ENCODE results near the gene N4BP2. TPM values are rescaled to one million over a fixed set of nuclear protein-coding genes. Genes with fewer than 3 reads are reported as not detected.

The N4BP2 gene
- total RNA-seq, 3 donors from 2014 or later: 7.2 to 26.8 (median 12.1) TPM

DNA sequence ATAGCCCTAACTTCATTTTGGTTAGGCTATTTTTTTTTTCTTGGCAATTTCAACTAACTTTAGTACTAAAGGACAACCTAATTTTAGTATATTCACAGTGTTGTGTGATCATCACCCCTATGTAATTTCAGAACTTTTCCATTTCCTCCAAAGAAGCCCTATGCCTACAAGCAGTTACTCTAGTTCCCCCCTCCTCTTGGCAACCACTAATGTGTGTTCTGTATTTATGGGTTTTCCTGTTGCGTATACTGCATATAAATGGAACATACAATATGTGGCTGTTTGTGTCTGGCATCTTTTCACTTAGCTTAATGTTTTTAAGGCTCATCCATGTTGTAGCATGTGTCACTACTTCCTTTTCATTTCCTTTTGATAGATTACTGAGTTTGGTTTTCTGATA lies 57.6 kb downstream of the N4BP2 start:
- H3K4me3 ChIP-seq: no peak overlapping the region
- no peaks in the 10 kb centered on the region for H3K4me1 ChIP-seq
- H3K27ac ChIP-seq: no peak overlapping the region
- TF ChIP-seq POLR2A (IDR thresholded peaks at IDR 0.05): no peak
- TF ChIP-seq POLR2AphosphoS5 (IDR thresholded peaks at IDR 0.05): no peak
- TF ChIP-seq, protein P1, sequence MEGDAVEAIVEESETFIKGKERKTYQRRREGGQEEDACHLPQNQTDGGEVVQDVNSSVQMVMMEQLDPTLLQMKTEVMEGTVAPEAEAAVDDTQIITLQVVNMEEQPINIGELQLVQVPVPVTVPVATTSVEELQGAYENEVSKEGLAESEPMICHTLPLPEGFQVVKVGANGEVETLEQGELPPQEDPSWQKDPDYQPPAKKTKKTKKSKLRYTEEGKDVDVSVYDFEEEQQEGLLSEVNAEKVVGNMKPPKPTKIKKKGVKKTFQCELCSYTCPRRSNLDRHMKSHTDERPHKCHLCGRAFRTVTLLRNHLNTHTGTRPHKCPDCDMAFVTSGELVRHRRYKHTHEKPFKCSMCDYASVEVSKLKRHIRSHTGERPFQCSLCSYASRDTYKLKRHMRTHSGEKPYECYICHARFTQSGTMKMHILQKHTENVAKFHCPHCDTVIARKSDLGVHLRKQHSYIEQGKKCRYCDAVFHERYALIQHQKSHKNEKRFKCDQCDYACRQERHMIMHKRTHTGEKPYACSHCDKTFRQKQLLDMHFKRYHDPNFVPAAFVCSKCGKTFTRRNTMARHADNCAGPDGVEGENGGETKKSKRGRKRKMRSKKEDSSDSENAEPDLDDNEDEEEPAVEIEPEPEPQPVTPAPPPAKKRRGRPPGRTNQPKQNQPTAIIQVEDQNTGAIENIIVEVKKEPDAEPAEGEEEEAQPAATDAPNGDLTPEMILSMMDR (IDR thresholded peaks at IDR 0.05): no peak
- DNase-seq (ENCODE audit: low spot score in 2 of 2): no peak
- intact Hi-C loops (cut with DNase I; ENCODE audit: low total_unique reads): no loop called here
- no peaks in the 10 kb centered on the region for H3K36me3 ChIP-seq
- H3K27me3 ChIP-seq: no peaks in the 10 kb centered on the region
- no peaks in the 10 kb centered on the region for H3K9me3 ChIP-seq

DNA sequence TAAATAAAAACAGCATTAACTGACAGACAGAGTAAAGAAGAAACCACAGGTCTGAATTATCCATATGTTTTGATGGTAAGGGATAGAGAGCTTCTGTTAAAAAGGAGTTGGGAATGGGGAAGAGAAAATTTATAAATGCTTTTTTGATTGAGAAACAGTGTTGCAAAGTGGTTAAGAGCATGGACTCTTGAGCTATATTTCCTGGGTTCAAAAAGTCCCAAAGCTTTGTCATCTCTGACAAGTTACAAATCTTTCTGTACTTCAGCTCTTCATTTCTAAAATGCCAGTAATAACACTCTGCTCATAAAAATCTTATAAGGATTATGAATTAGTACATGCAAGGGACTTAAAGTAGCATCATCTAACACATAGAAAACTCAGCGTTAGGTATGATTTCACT lies 62.2 kb downstream of the N4BP2 start:
- H3K36me3 ChIP-seq: no peaks in the 10 kb centered on the region
- H3K4me1 ChIP-seq: no peaks in the 10 kb centered on the region
- no peaks in the 10 kb centered on the region for H3K9me3 ChIP-seq
- no peak overlapping the region for H3K27ac ChIP-seq
- no peak overlapping the region for H3K4me3 ChIP-seq
- intact Hi-C loops (cut with DNase I; ENCODE audit: low total_unique reads): no loop called here
- TF ChIP-seq POLR2AphosphoS5 (IDR thresholded peaks at IDR 0.05) (no peak), POLR2A (IDR thresholded peaks at IDR 0.05) (no peak)
- TF ChIP-seq, protein P1 (IDR thresholded peaks at IDR 0.05): no peak
- no peak for DNase-seq (ENCODE audit: low spot score in 2 of 2)
- no peaks in the 10 kb centered on the region for H3K27me3 ChIP-seq

DNA sequence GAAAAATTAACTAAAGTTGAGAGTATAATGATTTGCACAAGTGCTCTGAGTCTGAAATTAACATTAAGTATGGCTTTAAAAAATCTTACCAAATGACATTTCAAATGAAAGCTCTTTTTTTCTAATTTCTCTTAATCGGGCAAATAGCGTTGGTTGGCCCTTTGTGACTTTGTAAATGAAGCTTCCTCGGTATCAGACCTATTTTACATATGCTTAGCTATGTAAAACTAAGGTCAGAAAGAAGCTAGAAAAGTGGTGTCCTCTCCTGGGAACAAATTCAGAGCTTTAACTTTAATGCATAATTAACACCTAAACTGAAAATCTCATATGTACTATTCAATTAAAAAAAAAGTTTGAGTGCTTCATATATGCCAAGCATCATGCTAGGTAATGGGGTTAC lies 62.7 kb downstream of the N4BP2 start:
- TF ChIP-seq POLR2A (IDR thresholded peaks at IDR 0.05) (no peak), POLR2AphosphoS5 (IDR thresholded peaks at IDR 0.05) (no peak)
- TF ChIP-seq, protein P1 (IDR thresholded peaks at IDR 0.05): no peak
- DNase-seq (ENCODE audit: low spot score in 2 of 2): no peak
- H3K4me3 ChIP-seq: no peak overlapping the region
- H3K27ac ChIP-seq: no peak overlapping the region
- no peaks in the 10 kb centered on the region for H3K4me1 ChIP-seq
- no peaks in the 10 kb centered on the region for H3K27me3 ChIP-seq
- H3K36me3 ChIP-seq: no peaks in the 10 kb centered on the region
- intact Hi-C loops (cut with DNase I; ENCODE audit: low total_unique reads): no loop called here
- H3K9me3 ChIP-seq: no peaks in the 10 kb centered on the region

DNA sequence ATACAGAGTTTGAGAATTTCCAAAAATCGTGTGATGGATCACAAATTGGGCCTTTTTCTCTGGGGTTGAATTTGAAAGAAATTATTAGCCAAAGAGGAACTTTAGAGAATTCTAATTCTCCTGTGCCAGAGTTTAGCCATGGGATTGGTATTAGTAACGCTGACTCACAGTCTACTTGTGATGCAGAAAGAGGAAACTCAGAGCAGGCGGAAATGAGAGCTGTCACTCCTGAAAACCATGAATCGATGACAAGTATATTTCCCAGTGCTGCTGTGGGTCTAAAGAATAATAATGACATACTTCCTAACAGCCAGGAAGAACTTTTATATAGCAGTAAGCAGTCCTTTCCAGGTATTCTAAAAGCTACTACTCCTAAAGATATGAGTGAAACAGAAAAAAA lies 64.9 kb downstream of the N4BP2 start:
- no peak overlapping the region for H3K27ac ChIP-seq

DNA sequence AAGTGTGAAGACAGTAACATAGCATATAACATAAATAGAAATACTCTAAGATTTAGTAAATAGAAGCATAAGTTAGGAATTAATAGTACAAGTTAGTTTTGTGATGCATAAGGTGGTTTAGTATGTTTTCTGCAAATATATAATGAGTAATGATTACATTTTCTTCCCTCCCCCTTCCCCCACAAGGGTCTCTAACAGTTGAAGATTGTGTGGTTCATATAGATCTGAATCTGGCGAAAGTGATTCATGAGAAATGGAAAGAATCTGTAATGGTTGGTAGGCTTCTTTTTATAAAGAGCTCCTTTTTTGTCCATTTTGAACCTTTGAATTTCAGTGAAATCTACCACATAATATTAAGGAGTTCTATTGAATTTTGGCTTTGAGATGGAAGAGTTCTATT lies 66.3 kb downstream of the N4BP2 start:
- H3K36me3 ChIP-seq: no peaks in the 10 kb centered on the region
- no peak overlapping the region for H3K4me3 ChIP-seq
- DNase-seq (ENCODE audit: low spot score in 2 of 2): no peak
- no peak overlapping the region for H3K27ac ChIP-seq
- H3K4me1 ChIP-seq: no peaks in the 10 kb centered on the region
- intact Hi-C loops (cut with DNase I; ENCODE audit: low total_unique reads): no loop called here
- no peaks in the 10 kb centered on the region for H3K9me3 ChIP-seq
- H3K27me3 ChIP-seq: no peaks in the 10 kb centered on the region
- TF ChIP-seq POLR2A (IDR thresholded peaks at IDR 0.05) (no peak), POLR2AphosphoS5 (IDR thresholded peaks at IDR 0.05) (no peak)
- TF ChIP-seq, protein P1 (IDR thresholded peaks at IDR 0.05): no peak

More for the DNA sequence above, 64.9 kb downstream of the N4BP2 start:
- H3K36me3 ChIP-seq: no peaks in the 10 kb centered on the region
- no peak for DNase-seq (ENCODE audit: low spot score in 2 of 2)
- no peaks in the 10 kb centered on the region for H3K4me1 ChIP-seq
- H3K9me3 ChIP-seq: no peaks in the 10 kb centered on the region
- no peak overlapping the region for H3K4me3 ChIP-seq
- H3K27me3 ChIP-seq: no peaks in the 10 kb centered on the region
- TF ChIP-seq, protein P1 (IDR thresholded peaks at IDR 0.05): no peak
- TF ChIP-seq POLR2A (IDR thresholded peaks at IDR 0.05) (no peak), POLR2AphosphoS5 (IDR thresholded peaks at IDR 0.05) (no peak)
- intact Hi-C loops (cut with DNase I; ENCODE audit: low total_unique reads): no loop called here

Measured in breast epithelium (tissue), 4 donors.